Breast epithelium (tissue), 4 donors: ENCODE data around the gene MTARC1. TPM values are rescaled to one million over a fixed set of nuclear protein-coding genes. Genes with fewer than 3 reads are reported as not detected.

ENCODE experiments used
- DNase-seq, 2 donors: peaks; one replicate each; pipeline ENCODE4 v3.0.0-alpha.2; 2019; ENCODE audit warnings: low spot score in 2 of 2
- H3K27ac ChIP-seq, 2 donors: fragments of 200-600 bp; sonication (generic) in 1 of 2; one replicate each; pipeline ENCODE4 v1.5.1; 2016 to 2019; ENCODE audit warnings: mild to moderate bottlenecking in 1 of 2
- H3K27me3 ChIP-seq, 2 donors: fragments of 200-600 bp; sonication (generic) in 1 of 2; one replicate each; pipeline versions ENCODE4 v1.5.1 to v1.6.0; 2017 to 2019; ENCODE audit warnings: control low read depth in 1 of 2, mild to moderate bottlenecking in 1 of 2
- H3K36me3 ChIP-seq: fragments of 200-600 bp; one replicate; pipeline ENCODE4 v1.5.1; 2019
- H3K4me1 ChIP-seq, 2 donors: fragments of 200-600 bp; sonication (generic); one replicate each; pipeline ENCODE4 v1.5.1; 2016 to 2019; ENCODE audit warnings: control low read depth in 1 of 2
- H3K4me3 ChIP-seq, 3 donors: fragments of 200-600 bp; sonication (generic); 1 replicate in 2 of 3; 2 replicates in 1 of 3; pipeline ENCODE4 v1.5.1; 2016 to 2019; ENCODE audit warnings: mild to moderate bottlenecking in 3 of 3, moderate library complexity in 2 of 3
- H3K9me3 ChIP-seq, 2 donors: fragments of 200-600 bp; sonication (generic) in 1 of 2; one replicate each; pipeline ENCODE4 v1.5.1; 2016 to 2019; ENCODE audit warnings: control low read depth in 1 of 2
- POLR2A ChIP-seq: fragments of 450-650 bp; IDR thresholded peaks from one replicate; pipeline ENCODE4 v1.6.1; 2016; ENCODE audit warnings: antibody characterized with exemption, mild to moderate bottlenecking, moderate library complexity
- POLR2AphosphoS5 ChIP-seq, 3 donors: sonication (generic); formaldehyde crosslinking; IDR thresholded peaks; one replicate each; pipeline ENCODE4 v1.6.1; 2017; ENCODE audit warnings: antibody characterized with exemption in 3 of 3
- intact Hi-C: fragments of 100-400 bp; cut with DNase I; formaldehyde crosslinking; loops from one replicate; pipeline ENCODE4 v1.15.1; 2023; ENCODE audit warnings: low total_unique reads
- total RNA-seq, 3 donors: library from RNA; depleted of rRNA; stranded (reverse); fragments of >200 nt; gene quantifications; one replicate each; pipeline ENCODE4 v1.1.0, GENCODE V29; 2016
- TF ChIP-seq, protein P1 (sequence below), 3 donors: fragments of 450-650 bp; IDR thresholded peaks; one replicate each; pipeline ENCODE4 v1.5.1; 2016 to 2017; ENCODE audit warnings: antibody characterized with exemption in 3 of 3, mild to moderate bottlenecking in 3 of 3, moderate library complexity in 3 of 3

Gene MTARC1
- total RNA-seq, 3 donors from 2014 or later: 32.1 to 133 (median 47.9) TPM

- Histone ChIP-seq H3K27me3 (no peaks in the 10 kb centered on the region), H3K36me3 (no peaks in the 10 kb centered on the region), H3K27ac (no peak overlapping the region), H3K4me3 (no peak overlapping the region), H3K9me3 (no peaks in the 10 kb centered on the region), H3K4me1 (no peaks in the 10 kb centered on the region)
- TF ChIP-seq, protein P1, sequence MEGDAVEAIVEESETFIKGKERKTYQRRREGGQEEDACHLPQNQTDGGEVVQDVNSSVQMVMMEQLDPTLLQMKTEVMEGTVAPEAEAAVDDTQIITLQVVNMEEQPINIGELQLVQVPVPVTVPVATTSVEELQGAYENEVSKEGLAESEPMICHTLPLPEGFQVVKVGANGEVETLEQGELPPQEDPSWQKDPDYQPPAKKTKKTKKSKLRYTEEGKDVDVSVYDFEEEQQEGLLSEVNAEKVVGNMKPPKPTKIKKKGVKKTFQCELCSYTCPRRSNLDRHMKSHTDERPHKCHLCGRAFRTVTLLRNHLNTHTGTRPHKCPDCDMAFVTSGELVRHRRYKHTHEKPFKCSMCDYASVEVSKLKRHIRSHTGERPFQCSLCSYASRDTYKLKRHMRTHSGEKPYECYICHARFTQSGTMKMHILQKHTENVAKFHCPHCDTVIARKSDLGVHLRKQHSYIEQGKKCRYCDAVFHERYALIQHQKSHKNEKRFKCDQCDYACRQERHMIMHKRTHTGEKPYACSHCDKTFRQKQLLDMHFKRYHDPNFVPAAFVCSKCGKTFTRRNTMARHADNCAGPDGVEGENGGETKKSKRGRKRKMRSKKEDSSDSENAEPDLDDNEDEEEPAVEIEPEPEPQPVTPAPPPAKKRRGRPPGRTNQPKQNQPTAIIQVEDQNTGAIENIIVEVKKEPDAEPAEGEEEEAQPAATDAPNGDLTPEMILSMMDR (IDR thresholded peaks at IDR 0.05): no peak
- TF ChIP-seq POLR2AphosphoS5 (IDR thresholded peaks at IDR 0.05) (no peak), POLR2A (no peak)
- no peak for DNase-seq
- intact Hi-C loops: no loop called here
Measured at GRCh38 chr1:220783453-220783852, 3.3 kb upstream of the MTARC1 start.

- intact Hi-C loops: no loop called here
- no peaks in the 10 kb centered on the region for H3K27me3 ChIP-seq
- no peak for DNase-seq
- no peaks in the 10 kb centered on the region for H3K36me3 ChIP-seq
- no peaks in the 10 kb centered on the region for H3K9me3 ChIP-seq
- no peak overlapping the region for H3K27ac ChIP-seq
- no peaks in the 10 kb centered on the region for H3K4me1 ChIP-seq
- H3K4me3 ChIP-seq: no peak overlapping the region
- TF ChIP-seq, protein P1 (IDR thresholded peaks at IDR 0.05): no peak
- no peak for TF ChIP-seq POLR2A
- TF ChIP-seq POLR2AphosphoS5 (IDR thresholded peaks at IDR 0.05): no peak
Measured at GRCh38 chr1:220784751-220785150, 2.0 kb upstream of the MTARC1 start.

- TF ChIP-seq POLR2A: no peak
- TF ChIP-seq, protein P1 (IDR thresholded peaks at IDR 0.05): no peak
- no peak for TF ChIP-seq POLR2AphosphoS5 (IDR thresholded peaks at IDR 0.05)
- Histone ChIP-seq H3K27me3 (no peaks in the 10 kb centered on the region), H3K27ac (no peak overlapping the region), H3K36me3 (no peaks in the 10 kb centered on the region), H3K4me1 (no peaks in the 10 kb centered on the region), H3K9me3 (no peaks in the 10 kb centered on the region), H3K4me3 (no peak overlapping the region)
- DNase-seq: no peak
- intact Hi-C loops: no loop called here
Measured at GRCh38 chr1:220785166-220786056, 1.3 kb upstream of the MTARC1 start.

DNA sequence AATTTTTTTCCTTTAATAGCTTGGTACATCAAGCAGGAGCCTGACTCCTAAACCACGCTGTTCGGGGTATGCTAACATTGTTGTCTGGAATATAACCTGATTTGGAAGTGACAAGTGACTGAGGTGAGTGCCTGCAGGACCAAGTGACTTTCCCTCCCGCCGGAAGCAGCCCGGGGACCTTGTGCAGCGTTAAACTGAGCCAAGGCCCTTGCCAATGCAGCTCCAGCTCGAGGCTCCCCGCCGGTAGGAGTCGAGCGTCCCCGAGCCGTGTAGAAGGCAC is 716 bp upstream of the MTARC1 start:
- Histone ChIP-seq H3K9me3 (no peaks in the 10 kb centered on the region), H3K27me3 (no peaks in the 10 kb centered on the region), H3K27ac (peak overlapping the region in 1 of 2 donors; percentile 58), H3K4me3 (peak overlapping the region; percentile 35 to 75 (median 67)), H3K4me1 (no peaks in the 10 kb centered on the region), H3K36me3 (no peaks in the 10 kb centered on the region)
- DNase-seq: no peak
- intact Hi-C loops: no loop called here
- TF ChIP-seq POLR2AphosphoS5 (IDR thresholded peaks at IDR 0.05) (no peak), POLR2A (no peak)
- TF ChIP-seq, protein P1 (IDR thresholded peaks at IDR 0.05): no peak

- TF ChIP-seq POLR2AphosphoS5 (IDR thresholded peaks at IDR 0.05) (no peak), POLR2A (no peak)
- TF ChIP-seq, protein P1 (IDR thresholded peaks at IDR 0.05): no peak
- Histone ChIP-seq H3K27me3 (no peaks in the 10 kb centered on the region), H3K27ac (peak overlapping the region; percentile 1 to 58), H3K9me3 (no peaks in the 10 kb centered on the region), H3K4me3 (peak overlapping the region; percentile 35 to 75 (median 67)), H3K4me1 (peaks cover 0 to 3% of the 10 kb centered on the region in 2 donors), H3K36me3 (no peaks in the 10 kb centered on the region)
- intact Hi-C loops: no loop called here
- DNase-seq: no peak
Measured at GRCh38 chr1:220787069-220787619, 431 bp downstream of the MTARC1 start.
